GM18870 (cell line): Measurements from ENCODE around the gene THEM5.

Source experiments
- ATAC-seq: cut with Tn5 transposase; IDR thresholded peaks from one replicate; pipeline ENCODE4 v1.9.1; 2021; ENCODE audit warnings: moderate library complexity; ENCODE audit not compliant: unreplicated experiment

Gene THEM5

DNA sequence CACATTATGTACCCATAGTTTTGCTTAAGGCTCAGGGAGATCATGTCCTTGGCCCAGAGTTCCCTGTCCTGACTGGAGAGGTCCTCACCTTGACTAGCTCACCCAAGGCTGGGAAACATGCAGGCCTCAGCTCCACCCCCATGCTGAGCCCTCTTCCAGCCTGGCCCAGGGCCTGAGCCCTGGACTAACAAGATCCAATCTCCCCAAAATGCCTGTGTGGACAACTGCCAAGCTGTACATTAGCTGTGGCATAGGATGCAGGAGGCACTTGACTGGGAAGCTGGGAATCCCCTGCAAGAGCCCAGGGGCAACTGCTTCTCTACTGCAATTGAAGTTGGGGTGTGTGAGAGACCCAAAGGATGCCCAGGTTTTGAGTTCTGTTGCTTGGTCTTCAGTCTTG, 50.3 kb downstream of the THEM5 start:
- no peak for ATAC-seq

DNA sequence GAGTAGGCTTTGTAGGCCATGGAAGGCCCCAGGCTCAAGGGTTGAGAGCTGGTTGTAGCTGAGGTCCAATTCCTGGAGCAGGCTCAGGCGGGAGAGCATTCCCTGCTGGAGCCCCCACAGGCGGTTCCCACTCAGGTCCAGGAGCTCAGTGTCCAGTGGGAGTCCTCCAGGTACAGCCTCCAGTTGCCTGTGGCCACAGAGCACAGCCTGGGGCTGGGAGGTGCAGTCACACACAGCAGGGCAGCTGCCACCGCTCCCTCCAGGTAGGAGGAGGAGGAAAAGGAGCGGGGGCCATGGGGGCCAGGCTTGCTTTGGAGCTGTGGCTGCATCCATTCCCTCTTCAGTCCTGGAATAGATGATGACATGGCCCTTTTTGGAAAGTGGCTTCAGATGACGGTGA, 51.1 kb downstream of the THEM5 start:
- no peak for ATAC-seq

DNA sequence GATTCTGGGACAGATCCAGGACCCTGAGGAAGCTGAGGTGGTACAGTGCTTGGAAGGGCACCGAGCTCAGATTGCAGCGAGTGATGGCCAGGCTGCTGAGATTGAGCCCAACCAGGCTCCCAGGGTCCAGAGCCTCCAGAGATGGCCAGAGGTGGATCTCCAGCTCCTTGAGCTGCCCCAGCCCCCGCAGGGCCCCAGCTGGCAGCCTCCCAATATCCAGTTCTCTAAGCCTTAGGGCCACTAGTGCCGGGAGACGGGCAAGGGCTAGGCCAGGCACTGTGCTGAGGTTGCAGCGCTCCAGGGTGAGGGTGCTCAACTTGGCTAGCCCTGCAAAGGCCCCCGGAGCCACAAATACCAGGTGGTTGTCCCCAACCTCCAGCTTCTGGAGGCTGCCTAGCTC, 51.7 kb downstream of the THEM5 start:
- ATAC-seq = no peak

DNA sequence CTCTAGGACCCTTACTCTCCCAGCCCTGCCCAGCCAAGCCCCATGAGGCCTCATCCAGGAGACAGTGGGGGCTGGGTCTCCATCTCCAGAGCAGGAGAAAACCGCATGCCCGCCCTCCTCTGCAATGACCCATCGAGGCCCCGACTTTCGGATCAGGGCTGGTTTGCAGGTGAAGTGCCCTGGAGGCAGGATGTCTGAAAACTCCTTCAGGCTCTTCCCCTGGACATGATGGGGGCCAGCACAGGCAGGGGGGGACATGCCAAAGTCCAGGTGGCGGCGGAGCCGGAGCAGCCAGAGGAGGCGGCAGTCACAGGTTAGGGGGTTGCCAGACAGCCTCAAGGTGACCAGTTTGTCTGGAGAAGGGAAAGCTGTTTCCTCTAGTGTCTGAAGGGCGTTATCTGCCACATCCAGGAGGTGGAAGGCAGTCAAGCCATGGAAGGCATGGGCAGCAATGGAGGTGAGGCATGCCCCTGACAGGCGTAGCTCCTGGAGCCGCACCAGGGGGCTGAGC, 52.1 kb downstream of the THEM5 start:
- no peak for ATAC-seq

DNA sequence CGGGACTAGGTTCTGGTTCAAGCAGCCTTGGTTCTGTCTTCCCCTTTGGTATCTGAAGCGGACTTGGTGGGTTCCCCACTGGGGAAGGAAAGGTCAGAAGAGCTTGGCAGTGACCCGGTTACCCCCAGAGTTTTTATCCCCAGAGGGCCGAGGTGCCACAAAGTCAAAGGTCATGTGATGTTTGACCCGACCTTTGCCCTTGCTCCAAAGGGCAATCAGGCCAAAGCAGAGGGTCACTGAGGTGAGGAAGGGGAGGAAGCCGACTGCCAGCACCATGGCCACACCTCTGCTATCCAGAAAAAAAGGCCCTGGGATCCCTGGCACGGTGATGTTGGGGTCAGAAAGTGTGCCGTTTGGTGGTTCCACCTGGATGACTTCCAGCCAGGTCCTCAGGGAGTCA, 52.7 kb downstream of the THEM5 start:
- ATAC-seq = no peak

DNA sequence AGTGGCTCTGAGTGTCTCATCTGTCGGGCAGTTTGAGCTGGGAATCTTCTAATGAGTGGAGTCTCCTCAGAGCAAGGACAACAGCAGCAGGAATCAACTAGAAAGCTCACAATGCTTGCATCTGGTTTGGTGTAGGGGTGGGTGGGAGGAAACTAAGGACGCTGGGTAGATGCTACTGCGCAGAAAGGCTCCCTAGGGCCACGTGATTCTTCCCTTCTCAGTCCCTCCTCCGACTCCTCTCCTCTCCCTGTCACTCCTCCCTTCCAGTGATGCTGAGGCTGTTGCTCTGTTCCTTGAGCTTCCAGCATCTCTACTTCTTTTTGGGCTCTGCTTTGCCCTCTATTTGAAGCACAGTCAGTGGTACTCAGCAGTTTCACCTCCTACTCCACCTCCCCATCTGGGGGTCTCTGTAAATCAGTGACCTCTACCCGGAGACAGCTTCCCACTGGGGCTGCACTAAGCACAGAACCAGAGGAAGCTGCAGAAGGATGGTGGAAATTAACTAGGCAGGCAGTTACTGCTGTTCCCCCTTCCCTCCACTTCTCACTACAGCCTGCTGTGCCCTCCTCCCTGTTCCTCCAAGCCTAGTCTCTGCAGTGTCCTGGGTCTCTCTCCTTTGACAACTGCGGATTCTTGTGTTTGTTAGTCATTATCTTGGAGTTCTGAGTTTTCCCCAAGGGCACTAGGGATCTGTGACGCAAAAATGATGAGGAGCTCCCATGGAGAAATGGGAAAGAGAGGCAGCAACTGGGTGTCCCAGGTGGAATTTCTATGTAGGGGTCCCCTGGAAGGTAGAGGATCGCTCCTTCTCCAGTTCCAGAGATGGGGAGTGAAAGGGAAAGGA, 54.1 kb downstream of the THEM5 start:
- ATAC-seq = no peak

DNA sequence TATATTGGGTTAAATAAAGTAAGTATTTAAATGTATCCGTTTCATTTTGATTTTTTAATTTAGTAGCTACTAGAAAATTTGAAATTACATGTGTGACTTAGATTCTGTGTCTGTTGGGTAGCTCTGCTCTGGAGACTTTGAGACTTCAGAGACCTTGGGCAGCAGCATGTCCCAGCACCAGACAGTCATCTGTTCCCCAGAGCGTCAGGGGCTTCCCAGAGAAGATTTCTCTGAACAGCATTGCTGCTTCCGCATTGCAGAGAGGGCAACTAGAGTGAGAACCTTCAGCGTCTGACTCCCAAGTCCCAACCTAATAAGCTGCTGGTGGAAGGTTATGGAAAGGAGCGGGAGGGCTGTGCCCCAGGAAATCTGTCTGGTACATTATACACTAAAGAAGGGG, 54.9 kb downstream of the THEM5 start:
- no peak for ATAC-seq
